Uterus (tissue), 2 donors: ENCODE results near the gene DLX6.

Source experiments
- CTCF ChIP-seq, 4 experiments: fragments of 200-600 bp in 2 of 4; fragments of 450-650 bp in 2 of 4; sonication (generic) in 2 of 4; IDR thresholded peaks; one replicate each; pipeline ENCODE4 v1.5.1; 2016 to 2019; ENCODE audit warnings: antibody characterized with exemption in 4 of 4, mild to moderate bottlenecking in 2 of 4, moderate library complexity in 1 of 4
- POLR2A ChIP-seq, 2 donors: fragments of 450-650 bp; IDR thresholded peaks; one replicate each; pipeline ENCODE4 v1.6.1; 2016; ENCODE audit warnings: antibody characterized with exemption in 2 of 2, mild to moderate bottlenecking in 1 of 2, moderate library complexity in 1 of 2

- no peak for TF ChIP-seq CTCF (IDR thresholded peaks at IDR 0.05)
- no peak for TF ChIP-seq POLR2A (IDR thresholded peaks at IDR 0.05)
These were observed 8.9 kb downstream of the DLX6 start for GRCh38 chr7:97014145-97014750.
